ENCODE data around the gene PFKM.

DNA sequence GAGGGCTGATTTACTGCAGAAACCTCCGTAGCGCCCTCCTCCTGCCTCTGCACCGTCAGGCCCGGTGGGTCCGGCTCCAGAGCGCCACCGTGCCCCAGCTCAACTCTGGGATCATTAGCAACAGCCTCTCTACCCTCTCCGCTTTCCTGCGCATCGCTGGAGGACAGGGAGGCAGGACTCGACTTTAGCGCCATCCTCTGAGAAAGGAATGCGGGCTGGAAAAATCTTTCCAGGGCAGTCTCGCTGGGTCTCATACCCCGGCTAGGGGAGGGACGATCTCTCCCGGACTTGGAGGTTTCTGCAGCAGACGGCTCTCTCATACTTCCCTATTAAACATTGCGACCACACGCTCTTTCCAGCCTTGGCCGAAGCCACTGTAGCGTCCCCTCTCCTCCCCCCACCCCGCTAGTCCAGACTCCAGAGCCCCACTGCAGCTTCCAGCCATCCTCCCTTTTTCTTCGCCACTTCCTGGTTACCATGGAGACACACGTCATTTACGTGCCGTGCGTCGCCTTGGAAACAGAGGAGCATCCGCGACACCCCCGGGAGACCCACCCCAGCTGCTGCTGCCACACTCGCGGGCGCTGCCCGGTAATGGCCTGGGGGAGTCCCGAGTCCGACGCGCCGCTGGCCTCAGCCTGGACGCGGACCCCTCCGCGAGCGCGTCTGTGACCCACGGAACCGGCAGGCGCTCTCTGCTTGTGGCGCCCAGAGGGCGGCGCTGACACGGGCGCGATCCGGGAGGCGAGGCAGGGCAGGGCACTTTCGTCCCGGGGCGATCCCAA is 64.1 kb downstream of the PFKM start, which contains the start of gene CCDC184:
- TF ChIP-seq EZH2phosphoT487 (IDR thresholded peaks at IDR 0.05; ENCODE audit: insufficient read depth, low read depth) (no peak), EZH2 (IDR thresholded peaks at IDR 0.05; ENCODE audit: insufficient read depth, poor library complexity, severe bottlenecking) (no peak)
